GM12874 (cell line): Measurements from ENCODE around the gene WNT6.

Experiments
- CTCF ChIP-seq: IDR thresholded peaks from 2 replicates; pipeline ENCODE4 v1.5.1; 2011; ENCODE audit warnings: low read depth, mild to moderate bottlenecking, control low read depth, low read length, moderate library complexity; ENCODE audit not compliant: insufficient read depth

Gene WNT6

DNA sequence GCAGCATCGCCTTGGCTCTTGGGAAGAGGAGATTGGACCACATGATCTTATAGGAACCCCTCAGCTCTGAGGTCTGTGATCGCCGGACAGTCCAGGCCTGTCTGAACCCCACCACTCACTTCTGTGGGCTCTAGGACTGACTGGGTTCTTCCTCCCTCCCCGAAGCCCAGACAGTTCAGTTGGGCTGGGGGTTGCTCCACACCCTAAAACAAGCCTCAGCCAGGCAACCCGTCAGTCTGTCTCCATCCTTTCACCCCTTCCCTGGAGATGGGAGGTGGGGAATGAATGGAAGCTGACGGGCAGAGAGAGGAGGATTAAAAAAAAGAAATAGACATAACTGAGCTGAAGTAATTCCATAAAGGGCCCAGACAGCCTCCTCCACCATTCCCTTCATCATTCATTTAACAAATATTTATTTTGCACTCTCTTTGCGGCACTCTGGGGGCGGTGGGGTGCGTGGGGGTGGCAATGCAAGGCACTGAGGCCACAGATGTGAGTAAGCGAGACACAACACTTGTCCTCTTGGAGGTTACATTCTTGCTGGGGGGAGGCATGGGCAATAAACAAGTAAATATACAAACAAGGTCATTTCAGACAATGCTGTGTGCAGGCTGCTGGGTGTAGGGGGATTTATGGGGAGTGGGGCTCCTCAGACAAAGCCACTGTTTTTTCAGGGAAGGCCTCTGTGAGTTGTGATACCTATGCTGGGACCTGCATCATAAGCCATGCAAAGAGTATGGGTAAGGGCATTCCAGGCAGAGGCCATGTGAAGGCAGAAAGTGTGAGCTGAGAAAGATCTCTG, 33.9 kb downstream of the WNT6 start:
- TF ChIP-seq CTCF = no peak

DNA sequence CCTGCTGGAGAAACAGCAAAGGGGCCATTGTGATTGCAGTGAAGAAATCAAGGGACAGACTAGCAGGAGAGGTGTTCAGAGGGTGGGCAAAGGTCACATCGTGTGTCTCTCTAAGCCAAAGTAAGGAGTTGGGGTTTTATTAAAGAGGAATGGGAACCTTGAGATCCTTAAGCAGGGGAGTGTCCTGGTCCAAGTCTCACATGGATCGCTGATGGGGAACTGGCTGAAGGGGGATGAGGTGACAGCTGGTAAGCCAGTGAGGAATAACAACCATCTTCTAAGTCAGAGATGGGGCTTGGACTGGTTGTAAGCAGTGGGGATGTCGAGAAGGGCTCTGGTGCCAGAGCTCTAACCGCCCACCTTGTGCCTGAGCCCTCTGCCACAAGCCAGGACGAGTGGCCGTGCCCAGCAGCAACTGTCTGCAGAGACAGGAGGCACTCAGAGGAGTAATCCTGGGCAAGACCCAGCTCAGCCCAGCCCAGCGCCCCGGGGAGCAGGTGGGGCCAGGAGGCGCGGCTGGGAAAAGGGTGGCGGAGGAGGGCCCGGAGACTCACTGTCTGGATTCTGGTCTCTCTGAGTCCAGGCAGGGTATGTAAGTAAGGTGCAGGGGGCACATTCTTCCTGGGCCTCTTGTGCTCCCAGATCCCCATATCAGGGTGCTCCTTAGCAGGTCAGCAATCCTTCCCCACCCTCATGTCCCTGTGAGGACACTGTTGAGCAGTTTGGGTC, 34.7 kb downstream of the WNT6 start:
- no peak for TF ChIP-seq CTCF

GRCh38 chr2:218894880-218895157, 35.2 kb downstream of the WNT6 start:
- TF ChIP-seq CTCF = no peak

- no peak for TF ChIP-seq CTCF
These were observed 35.7 kb downstream of the WNT6 start for GRCh38 chr2:218895326-218895725.

DNA sequence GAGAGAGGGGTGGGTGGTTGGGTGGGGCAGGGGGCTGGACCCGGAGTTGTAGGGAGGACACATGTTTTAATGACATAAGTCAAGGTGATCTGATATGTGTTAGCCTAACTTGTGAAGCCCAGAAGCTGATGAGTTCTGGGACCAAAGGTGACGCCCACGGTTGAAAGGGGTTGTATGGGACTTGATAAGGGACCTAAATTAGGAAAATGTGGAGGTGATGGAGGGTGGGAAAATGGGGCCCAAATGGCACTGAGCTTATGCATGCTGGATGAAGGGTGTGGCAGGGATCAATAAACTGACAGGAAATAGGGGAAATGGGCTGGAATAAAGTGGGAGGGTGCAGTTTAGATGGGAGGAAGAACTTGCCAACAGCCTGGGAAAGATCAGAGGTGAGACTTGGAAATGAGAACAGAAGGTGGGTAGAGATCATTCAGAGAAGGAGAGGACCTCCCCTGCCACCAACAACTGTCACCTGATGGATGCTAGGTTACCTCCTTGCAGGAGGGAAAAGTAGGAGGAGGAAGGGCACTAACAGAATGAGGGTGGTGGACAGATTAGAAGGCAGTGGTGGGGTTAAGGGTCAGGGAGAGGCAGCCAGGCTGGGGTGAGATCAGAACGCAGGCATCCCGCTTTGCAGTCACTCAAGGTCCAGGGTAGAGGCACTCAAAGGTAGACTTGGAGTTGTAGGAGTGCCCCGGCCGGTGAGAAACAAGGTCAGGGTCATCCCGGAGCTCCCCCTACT, 36.3 kb downstream of the WNT6 start:
- no peak for TF ChIP-seq CTCF

GRCh38 chr2:218896501-218897393, 37.1 kb downstream of the WNT6 start:
- 0 out of 2 replicates have a peak, but pooled peaks have one; percentile 4 for TF ChIP-seq CTCF
